Esophagus squamous epithelium (tissue), 5 donors: Measurements from ENCODE around the gene BAZ2A. TPM values are rescaled to one million over a fixed set of nuclear protein-coding genes. Genes with fewer than 3 reads are reported as not detected.
"Not testable (repeated sequence)": the region's sequence is repeated elsewhere in the genome, so short reads cannot be mapped to it uniquely, and the experiment has no call there.

Experiments used
- DNase-seq: peaks from one replicate; lab custom pipeline; 2025; lab: John Stamatoyannopoulos, UW
- H3K27ac ChIP-seq, 4 donors: fragments of 200-600 bp; sonication (generic); one replicate each; pipeline ENCODE4 v1.5.1; 2016 to 2019; ENCODE audit warnings: mild to moderate bottlenecking in 1 of 4
- H3K27me3 ChIP-seq, 4 donors: fragments of 200-600 bp; sonication (generic); 1 replicate in 3 of 4; 2 replicates in 1 of 4; pipeline versions ENCODE4 v1.5.1 to v1.6.0; 2017 to 2021; ENCODE audit warnings: antibody characterized with exemption in 1 of 4
- H3K36me3 ChIP-seq, 3 donors: fragments of 200-600 bp; sonication (generic); one replicate each; pipeline ENCODE4 v1.5.1; 2016 to 2019
- H3K4me1 ChIP-seq, 3 donors: fragments of 200-600 bp; sonication (generic); one replicate each; pipeline ENCODE4 v1.5.1; 2017 to 2019
- H3K4me3 ChIP-seq, 4 donors: fragments of 200-600 bp; sonication (generic); 1 replicate in 3 of 4; 2 replicates in 1 of 4; pipeline ENCODE4 v1.5.1; 2016 to 2019; ENCODE audit warnings: mild to moderate bottlenecking in 2 of 4, moderate library complexity in 1 of 4
- H3K9me3 ChIP-seq, 3 donors: fragments of 200-600 bp; sonication (generic); one replicate each; pipeline ENCODE4 v1.5.1; 2016 to 2019
- POLR2A ChIP-seq, 4 donors: fragments of 450-650 bp; IDR thresholded peaks; one replicate each; pipeline ENCODE4 v1.6.1; 2017; ENCODE audit warnings: antibody characterized with exemption in 4 of 4, mild to moderate bottlenecking in 4 of 4, moderate library complexity in 3 of 4
- WGBS, 2 donors: methylation state at CpG; one replicate each; pipeline ENCODE4 v1.1.5; 2018; 5-methylcytosine and 5-hydroxymethylcytosine counted together
- intact Hi-C: fragments of 100-400 bp; cut with DNase I; formaldehyde crosslinking; loops from one replicate; pipeline ENCODE4 v1.15.0; 2022
- total RNA-seq, 4 donors: library from RNA; depleted of rRNA; stranded (reverse); fragments of >200 nt; gene quantifications; one replicate each; pipeline ENCODE4 v1.1.0, GENCODE V29; 2016
- TF ChIP-seq, protein P1 (sequence below), 6 experiments: fragments of 450-650 bp in 4 of 6; fragments of 200-600 bp in 2 of 6; sonication (generic) in 2 of 6; IDR thresholded peaks; one replicate each; pipeline ENCODE4 v1.5.1; 2016 to 2019; ENCODE audit warnings: antibody characterized with exemption in 6 of 6, mild to moderate bottlenecking in 4 of 6, moderate library complexity in 4 of 6
- donor health status: DM: yes; HTN: yes; CAD: no.

BAZ2A gene
- total RNA-seq, 4 donors from 2014 or later, result 36.7 to 65.3 (median 59.8) TPM

DNA sequence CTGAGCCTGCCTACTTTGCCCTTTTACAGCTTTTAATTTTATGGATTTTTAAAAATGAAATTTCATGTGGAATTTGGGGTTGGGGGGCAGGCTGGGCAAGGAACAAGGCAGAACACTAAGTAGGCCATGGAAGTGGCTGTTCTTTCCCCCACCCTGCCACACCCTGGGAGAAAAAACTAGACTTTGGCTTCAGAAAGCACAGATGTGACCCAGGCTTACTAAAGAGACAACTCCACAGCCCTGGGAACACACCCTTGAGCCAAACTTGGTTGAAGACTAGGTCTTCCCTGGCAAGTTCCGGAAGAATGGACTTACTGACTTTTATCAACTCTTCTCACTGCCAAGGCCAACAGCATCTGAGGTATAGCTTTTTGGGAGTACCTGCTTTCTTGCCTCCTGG lies 40.3 kb downstream of the BAZ2A start:
- no peaks in the 10 kb centered on the region for H3K27me3 ChIP-seq
- no peak overlapping the region for H3K27ac ChIP-seq
- H3K4me1 ChIP-seq, result peaks cover 0 to 14% (median 0%) of the 10 kb centered on the region in 3 donors
- 90 to 100% methylated on average over 1 of the region's 1 CpG for WGBS, 2 donors
- intact Hi-C loops, result no loop called here
- H3K4me3 ChIP-seq, result no peak overlapping the region
- H3K36me3 ChIP-seq, result peaks cover 0 to 61% (median 21%) of the 10 kb centered on the region in 3 donors
- no peaks in the 10 kb centered on the region for H3K9me3 ChIP-seq
- no peak for TF ChIP-seq POLR2A (IDR thresholded peaks at IDR 0.05)
- TF ChIP-seq, protein P1, sequence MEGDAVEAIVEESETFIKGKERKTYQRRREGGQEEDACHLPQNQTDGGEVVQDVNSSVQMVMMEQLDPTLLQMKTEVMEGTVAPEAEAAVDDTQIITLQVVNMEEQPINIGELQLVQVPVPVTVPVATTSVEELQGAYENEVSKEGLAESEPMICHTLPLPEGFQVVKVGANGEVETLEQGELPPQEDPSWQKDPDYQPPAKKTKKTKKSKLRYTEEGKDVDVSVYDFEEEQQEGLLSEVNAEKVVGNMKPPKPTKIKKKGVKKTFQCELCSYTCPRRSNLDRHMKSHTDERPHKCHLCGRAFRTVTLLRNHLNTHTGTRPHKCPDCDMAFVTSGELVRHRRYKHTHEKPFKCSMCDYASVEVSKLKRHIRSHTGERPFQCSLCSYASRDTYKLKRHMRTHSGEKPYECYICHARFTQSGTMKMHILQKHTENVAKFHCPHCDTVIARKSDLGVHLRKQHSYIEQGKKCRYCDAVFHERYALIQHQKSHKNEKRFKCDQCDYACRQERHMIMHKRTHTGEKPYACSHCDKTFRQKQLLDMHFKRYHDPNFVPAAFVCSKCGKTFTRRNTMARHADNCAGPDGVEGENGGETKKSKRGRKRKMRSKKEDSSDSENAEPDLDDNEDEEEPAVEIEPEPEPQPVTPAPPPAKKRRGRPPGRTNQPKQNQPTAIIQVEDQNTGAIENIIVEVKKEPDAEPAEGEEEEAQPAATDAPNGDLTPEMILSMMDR (IDR thresholded peaks at IDR 0.05), result no peak
- DNase-seq, result no peak

DNA sequence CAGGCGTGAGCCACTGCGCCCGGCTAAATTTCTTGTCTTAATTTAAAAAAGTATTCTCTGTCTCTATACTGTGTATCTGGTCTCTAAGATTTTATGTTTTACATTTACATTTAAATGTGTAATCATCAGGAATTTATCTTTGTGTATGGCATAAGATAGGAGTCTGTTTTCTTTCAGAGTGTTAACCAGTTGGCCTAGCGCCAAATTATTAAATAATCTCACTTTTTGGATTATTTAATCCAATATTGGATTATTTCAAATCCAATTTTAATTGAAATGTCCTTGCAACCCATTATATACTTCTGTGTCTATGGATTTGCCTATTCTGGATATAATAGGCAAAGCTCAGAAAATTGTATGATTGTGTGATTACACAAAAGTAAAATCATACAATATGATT lies 45.0 kb downstream of the BAZ2A start:
- no peak for TF ChIP-seq POLR2A (IDR thresholded peaks at IDR 0.05)
- TF ChIP-seq, protein P1 (IDR thresholded peaks at IDR 0.05), result no peak
- H3K4me1 ChIP-seq, result peaks cover 0 to 5% (median 0%) of the 10 kb centered on the region in 3 donors
- H3K4me3 ChIP-seq, result no peak overlapping the region
- DNase-seq, result no peak
- intact Hi-C loops, result no loop called here
- peaks cover 0 to 62% (median 24%) of the 10 kb centered on the region in 3 donors for H3K36me3 ChIP-seq
- no peaks in the 10 kb centered on the region for H3K9me3 ChIP-seq
- 83 to 85% methylated on average over 4 of the region's 4 CpGs for WGBS, 2 donors
- H3K27ac ChIP-seq, result no peak overlapping the region
- H3K27me3 ChIP-seq, result no peaks in the 10 kb centered on the region

DNA sequence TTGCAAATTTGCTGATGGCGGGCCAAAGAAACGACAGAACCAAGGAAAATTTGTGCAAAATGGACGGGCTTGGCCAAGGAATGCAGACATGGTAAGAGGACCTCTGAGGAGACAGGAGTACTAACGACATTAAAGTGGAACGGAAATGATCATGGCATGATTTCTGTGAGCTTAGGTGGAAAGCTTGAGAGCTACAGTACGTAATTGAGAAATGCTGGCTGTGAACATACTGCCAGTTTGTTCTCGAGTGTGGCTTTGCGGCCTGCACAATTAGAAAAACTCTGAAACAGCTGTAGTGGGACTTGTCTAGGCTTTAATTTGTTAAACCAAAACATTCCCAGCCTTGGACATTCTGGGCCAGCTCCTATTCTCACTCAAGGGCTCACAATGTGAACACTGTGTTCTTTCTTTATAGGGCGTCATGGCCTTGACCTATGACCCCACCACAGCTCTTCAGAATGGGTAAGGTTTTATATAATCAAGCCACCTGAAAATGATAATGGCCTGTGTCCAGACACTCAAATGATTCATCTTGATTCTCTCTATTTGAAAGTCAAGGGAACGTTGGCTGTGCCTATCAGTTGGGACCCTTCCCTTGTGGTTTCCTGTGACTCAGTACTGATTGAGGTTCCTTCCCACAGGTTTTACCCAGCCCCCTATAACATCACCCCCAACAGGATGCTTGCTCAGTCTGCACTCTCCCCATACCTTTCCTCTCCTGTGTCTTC lies 48.5 kb downstream of the BAZ2A start:
- intact Hi-C loops, result no loop called here
- Histone ChIP-seq H3K27ac (no peak overlapping the region), H3K4me1 (no peaks in the 10 kb centered on the region), H3K27me3 (no peaks in the 10 kb centered on the region), H3K9me3 (no peaks in the 10 kb centered on the region), H3K4me3 (no peak overlapping the region), H3K36me3 (peaks cover 0 to 33% (median 4%) of the 10 kb centered on the region in 3 donors)
- TF ChIP-seq, protein P1 (IDR thresholded peaks at IDR 0.05), result no peak
- no peak for TF ChIP-seq POLR2A (IDR thresholded peaks at IDR 0.05)
- WGBS, 2 donors, result 73 to 80% methylated on average over 10 of the region's 10 CpGs
- no peak for DNase-seq

DNA sequence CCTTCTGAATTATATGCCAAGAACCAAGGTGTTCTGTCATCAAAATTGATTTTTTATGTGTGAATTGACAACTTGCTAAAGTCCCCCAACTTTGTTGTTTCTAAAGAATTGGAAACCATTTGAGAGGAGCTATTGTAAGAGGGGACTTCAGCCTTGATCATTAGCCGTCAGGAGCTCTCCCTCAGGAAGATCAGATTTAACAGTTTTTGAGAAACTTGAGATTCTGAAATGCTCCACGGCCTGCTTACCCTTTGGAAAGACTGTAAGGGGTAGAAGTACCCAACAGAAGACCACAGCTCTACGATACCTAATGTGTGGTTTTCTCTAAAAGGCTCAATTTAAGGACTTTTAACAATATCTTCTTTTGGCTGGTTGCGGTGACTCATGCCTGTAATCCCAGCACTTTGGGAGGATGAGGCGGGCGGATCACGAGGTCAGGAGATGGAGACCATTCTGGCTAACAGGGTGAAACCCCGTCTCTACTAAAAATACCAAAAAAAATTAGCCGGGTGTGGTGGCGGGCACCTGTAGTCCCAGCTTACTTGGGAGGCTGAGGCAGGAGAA lies 51.1 kb downstream of the BAZ2A start:
- intact Hi-C loops, result no loop called here
- Histone ChIP-seq H3K4me3 (no peak overlapping the region), H3K9me3 (no peaks in the 10 kb centered on the region), H3K4me1 (no peaks in the 10 kb centered on the region), H3K36me3 (peaks cover 0 to 40% (median 4%) of the 10 kb centered on the region in 3 donors), H3K27ac (no peak overlapping the region), H3K27me3 (no peaks in the 10 kb centered on the region)
- WGBS, 2 donors, result 85 to 93% methylated on average over 10 of the region's 10 CpGs
- TF ChIP-seq, protein P1 (IDR thresholded peaks at IDR 0.05), result no peak
- no peak for TF ChIP-seq POLR2A (IDR thresholded peaks at IDR 0.05)
- DNase-seq, result no peak

DNA sequence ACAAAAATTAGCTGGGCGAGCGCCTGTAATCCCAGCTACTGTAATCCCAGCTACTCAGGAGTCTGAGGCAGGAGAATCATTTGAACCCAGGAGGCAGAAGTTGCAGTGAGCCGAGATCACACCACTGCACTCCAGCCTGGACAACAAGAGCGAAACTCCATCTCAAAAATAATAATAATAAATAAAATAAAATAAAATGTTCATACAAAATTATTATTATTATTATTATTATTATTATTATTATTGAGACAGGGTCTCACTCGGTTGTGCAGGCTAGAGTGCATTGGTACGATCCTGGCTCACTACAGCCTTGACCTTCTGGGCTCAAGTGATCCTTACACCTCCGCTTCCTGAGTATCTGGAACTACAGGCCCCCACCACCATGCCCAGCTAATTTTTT lies 52.9 kb downstream of the BAZ2A start:
- H3K27ac ChIP-seq, H3K4me1 ChIP-seq, intact Hi-C loops, DNase-seq, H3K27me3 ChIP-seq, H3K4me3 ChIP-seq, H3K9me3 ChIP-seq: not testable (repeated sequence)
- 85 to 93% methylated on average over 7 of the region's 7 CpGs for WGBS, 2 donors
- H3K36me3 ChIP-seq, result peaks cover 0 to 41% (median 4%) of the 10 kb centered on the region in 3 donors
